Mesendoderm (in vitro differentiated cells): ENCODE results near the gene KRT77.

Experiments used
- DNase-seq: peaks from one replicate; pipeline ENCODE4 v3.0.0; 2013
- H2AK5ac ChIP-seq: 2 replicates; pipeline ENCODE4 v1.6.1; 2013; ENCODE audit warnings: low read length, inconsistent platforms
- H2BK120ac ChIP-seq: 2 replicates; pipeline ENCODE4 v1.6.1; 2013; ENCODE audit warnings: low read depth, mild to moderate bottlenecking, low read length, moderate library complexity, mixed read lengths
- H2BK15ac ChIP-seq: replicated peaks from 2 replicates; pipeline ENCODE4 v1.6.1; 2013; ENCODE audit warnings: low read depth, mild to moderate bottlenecking, moderate library complexity
- H2BK5ac ChIP-seq: 2 replicates; pipeline ENCODE4 v1.6.1; 2013; ENCODE audit warnings: low read length, inconsistent platforms
- H3K18ac ChIP-seq: 2 replicates; pipeline ENCODE4 v1.6.1; 2013; ENCODE audit warnings: mild to moderate bottlenecking, low read length, mixed read lengths
- H3K23ac ChIP-seq: one replicate; pipeline ENCODE4 v1.6.1; 2013; ENCODE audit warnings: low read length
- H3K27ac ChIP-seq: 2 replicates; pipeline ENCODE4 v1.5.1; 2013; ENCODE audit warnings: low read depth, mild to moderate bottlenecking, inconsistent platforms, low read length, moderate library complexity
- H3K27me3 ChIP-seq: 2 replicates; pipeline ENCODE4 v1.6.1; 2013; ENCODE audit warnings: low read length, control low read depth, mild to moderate bottlenecking, inconsistent platforms; ENCODE audit not compliant: insufficient read depth, poor library complexity
- H3K36me3 ChIP-seq: 2 replicates; pipeline ENCODE4 v1.6.1; 2013; ENCODE audit warnings: low read length, inconsistent platforms; ENCODE audit not compliant: control insufficient read depth, insufficient read depth
- H3K4ac ChIP-seq: one replicate; pipeline ENCODE4 v1.6.1; 2013; ENCODE audit warnings: low read depth, mild to moderate bottlenecking, low read length, moderate library complexity
- H3K4me1 ChIP-seq: 2 replicates; pipeline ENCODE4 v1.6.1; 2013; ENCODE audit warnings: low read depth, low read length, inconsistent platforms; ENCODE audit not compliant: control insufficient read depth
- H3K4me2 ChIP-seq: 2 replicates; pipeline ENCODE4 v1.6.1; 2013; ENCODE audit warnings: low read length
- H3K4me3 ChIP-seq: 2 replicates; pipeline ENCODE4 v1.5.1; 2013; ENCODE audit warnings: mild to moderate bottlenecking, low read length
- H3K56ac ChIP-seq: one replicate; pipeline ENCODE4 v1.6.1; 2013; ENCODE audit warnings: low read length
- H3K79me1 ChIP-seq: 2 replicates; pipeline ENCODE4 v1.6.1; 2013; ENCODE audit warnings: low read length, inconsistent platforms
- H3K79me2 ChIP-seq: 2 replicates; pipeline ENCODE4 v1.6.1; 2013; ENCODE audit warnings: mild to moderate bottlenecking, low read length; ENCODE audit not compliant: control insufficient read depth, insufficient read depth
- H3K9ac ChIP-seq: 2 replicates; pipeline ENCODE4 v1.6.1; 2013; ENCODE audit warnings: low read length, inconsistent platforms
- H4K5ac ChIP-seq: one replicate; pipeline ENCODE4 v1.6.1; 2013; ENCODE audit warnings: low read length
- H4K8ac ChIP-seq: one replicate; pipeline ENCODE4 v1.6.1; 2013; ENCODE audit warnings: low read depth, mild to moderate bottlenecking, control low read depth, low read length, moderate library complexity
- WGBS: extraction: QIAGEN DNeasy Blood & Tissue Kit; methylation state at CpG from one replicate; pipeline ENCODE4 v1.1.7; 2013; ENCODE audit warnings: low lambda C conversion rate, missing lambda C conversion rate; ENCODE audit not compliant: insufficient coverage; ENCODE audit errors: extremely low coverage; 5-methylcytosine and 5-hydroxymethylcytosine counted together

KRT77 gene

GRCh38 chr12:52703878-52704277 is 554 bp upstream of the KRT77 start:
- no peaks in the 10 kb centered on the region for H3K79me2 ChIP-seq
- no peak overlapping the region for H2BK120ac ChIP-seq
- no peaks in the 10 kb centered on the region for H3K36me3 ChIP-seq
- no peak overlapping the region for H3K23ac ChIP-seq
- no peak for DNase-seq
- no peak overlapping the region for H2BK5ac ChIP-seq
- H2BK15ac ChIP-seq = no peak overlapping the region
- H3K18ac ChIP-seq = no peak overlapping the region
- no peak overlapping the region for H2AK5ac ChIP-seq
- H3K79me1 ChIP-seq = no peaks in the 10 kb centered on the region
- no peak overlapping the region for H3K56ac ChIP-seq
- WGBS = no CpG with 5 or more reads among the region's 1 CpG
- no peak overlapping the region for H3K4me3 ChIP-seq
- H4K8ac ChIP-seq = no peak overlapping the region
- no peak overlapping the region for H3K9ac ChIP-seq
- H3K4me2 ChIP-seq = no peak overlapping the region
- no peak overlapping the region for H3K27ac ChIP-seq
- H4K5ac ChIP-seq = no peak overlapping the region
- no peaks in the 10 kb centered on the region for H3K27me3 ChIP-seq
- H3K4me1 ChIP-seq = peaks cover 3% of the 10 kb centered on the region
- no peak overlapping the region for H3K4ac ChIP-seq

GRCh38 chr12:52702338-52702737 is 986 bp downstream of the KRT77 start:
- Histone ChIP-seq H3K56ac (no peak overlapping the region), H4K8ac (no peak overlapping the region), H3K79me1 (no peaks in the 10 kb centered on the region), H3K27me3 (no peaks in the 10 kb centered on the region), H3K4me1 (peaks cover 6% of the 10 kb centered on the region), H2AK5ac (no peak overlapping the region), H2BK120ac (no peak overlapping the region), H3K4me3 (no peak overlapping the region), H3K79me2 (no peaks in the 10 kb centered on the region), H3K23ac (no peak overlapping the region), H3K18ac (no peak overlapping the region), H4K5ac (no peak overlapping the region), H3K4me2 (no peak overlapping the region), H3K4ac (no peak overlapping the region), H2BK5ac (no peak overlapping the region), H3K9ac (no peak overlapping the region), H3K27ac (no peak overlapping the region), H3K36me3 (no peaks in the 10 kb centered on the region), H2BK15ac (no peak overlapping the region)
- DNase-seq = no peak
- WGBS = 100% methylated on average over 1 of the region's 2 CpGs

GRCh38 chr12:52701281-52701680 is 2.0 kb downstream of the KRT77 start:
- H2BK5ac ChIP-seq = no peak overlapping the region
- no peaks in the 10 kb centered on the region for H3K79me1 ChIP-seq
- no peak overlapping the region for H3K4ac ChIP-seq
- no peak overlapping the region for H3K4me2 ChIP-seq
- H3K56ac ChIP-seq = no peak overlapping the region
- H3K4me3 ChIP-seq = no peak overlapping the region
- no peaks in the 10 kb centered on the region for H3K79me2 ChIP-seq
- WGBS = no CpG with 5 or more reads among the region's 12 CpGs
- H2AK5ac ChIP-seq = no peak overlapping the region
- H3K27ac ChIP-seq = no peak overlapping the region
- H3K9ac ChIP-seq = no peak overlapping the region
- no peak for DNase-seq
- H3K23ac ChIP-seq = no peak overlapping the region
- H2BK120ac ChIP-seq = no peak overlapping the region
- H4K5ac ChIP-seq = no peak overlapping the region
- no peak overlapping the region for H4K8ac ChIP-seq
- H2BK15ac ChIP-seq = no peak overlapping the region
- H3K27me3 ChIP-seq = no peaks in the 10 kb centered on the region
- no peaks in the 10 kb centered on the region for H3K36me3 ChIP-seq
- H3K4me1 ChIP-seq = peaks cover 6% of the 10 kb centered on the region
- no peak overlapping the region for H3K18ac ChIP-seq

GRCh38 chr12:52699960-52700359 is 3.4 kb downstream of the KRT77 start:
- no peak overlapping the region for H3K9ac ChIP-seq
- no peak overlapping the region for H3K4ac ChIP-seq
- DNase-seq = no peak

GRCh38 chr12:52699373-52699772 is 4.0 kb downstream of the KRT77 start:
- H3K4me3 ChIP-seq = no peak overlapping the region

More at GRCh38 chr12:52699960-52700359, 3.4 kb downstream of the KRT77 start:
- no peak overlapping the region for H2BK5ac ChIP-seq
- H3K79me1 ChIP-seq = no peaks in the 10 kb centered on the region
- no peak overlapping the region for H3K4me2 ChIP-seq
- no peaks in the 10 kb centered on the region for H3K79me2 ChIP-seq
- H3K56ac ChIP-seq = no peak overlapping the region
- no peak overlapping the region for H2BK15ac ChIP-seq
- H4K8ac ChIP-seq = no peak overlapping the region
- H3K18ac ChIP-seq = no peak overlapping the region
- no peak overlapping the region for H3K27ac ChIP-seq
- H3K23ac ChIP-seq = no peak overlapping the region
- H2BK120ac ChIP-seq = no peak overlapping the region
- H4K5ac ChIP-seq = no peak overlapping the region
- WGBS = no CpG with 5 or more reads among the region's 2 CpGs
- no peak overlapping the region for H2AK5ac ChIP-seq
- no peaks in the 10 kb centered on the region for H3K36me3 ChIP-seq
- H3K4me1 ChIP-seq = peaks cover 6% of the 10 kb centered on the region
- H3K4me3 ChIP-seq = no peak overlapping the region
- H3K27me3 ChIP-seq = no peaks in the 10 kb centered on the region

GRCh38 chr12:52698651-52699340 is 4.5 kb downstream of the KRT77 start:
- peaks cover 6% of the 10 kb centered on the region for H3K4me1 ChIP-seq
- H3K4me3 ChIP-seq = no peak overlapping the region
- H3K56ac ChIP-seq = no peak overlapping the region
- no peak overlapping the region for H4K8ac ChIP-seq
- no peak overlapping the region for H3K23ac ChIP-seq
- H3K18ac ChIP-seq = no peak overlapping the region
- no CpG with 5 or more reads among the region's 11 CpGs for WGBS
- no peak overlapping the region for H3K27ac ChIP-seq
- DNase-seq = peak; percentile 47
- H3K9ac ChIP-seq = no peak overlapping the region
- no peak overlapping the region for H3K4ac ChIP-seq
- no peaks in the 10 kb centered on the region for H3K79me1 ChIP-seq
- no peak overlapping the region for H2AK5ac ChIP-seq
- no peaks in the 10 kb centered on the region for H3K36me3 ChIP-seq
- no peak overlapping the region for H2BK120ac ChIP-seq
- H2BK5ac ChIP-seq = no peak overlapping the region
- H3K4me2 ChIP-seq = no peak overlapping the region
- no peaks in the 10 kb centered on the region for H3K27me3 ChIP-seq
- no peak overlapping the region for H2BK15ac ChIP-seq
- no peak overlapping the region for H4K5ac ChIP-seq
- H3K79me2 ChIP-seq = no peaks in the 10 kb centered on the region

More at GRCh38 chr12:52699373-52699772, 4.0 kb downstream of the KRT77 start:
- H4K5ac ChIP-seq = no peak overlapping the region
- H3K23ac ChIP-seq = no peak overlapping the region
- no CpG with 5 or more reads among the region's 2 CpGs for WGBS
- H3K4ac ChIP-seq = no peak overlapping the region
- H2AK5ac ChIP-seq = no peak overlapping the region
- no peak overlapping the region for H3K4me2 ChIP-seq
- no peak overlapping the region for H3K9ac ChIP-seq
- DNase-seq = no peak
- H2BK5ac ChIP-seq = no peak overlapping the region
- no peak overlapping the region for H3K27ac ChIP-seq
- H2BK120ac ChIP-seq = no peak overlapping the region
- H2BK15ac ChIP-seq = no peak overlapping the region
- peaks cover 6% of the 10 kb centered on the region for H3K4me1 ChIP-seq
- no peak overlapping the region for H4K8ac ChIP-seq
- H3K79me1 ChIP-seq = no peaks in the 10 kb centered on the region
- no peaks in the 10 kb centered on the region for H3K36me3 ChIP-seq
- H3K79me2 ChIP-seq = no peaks in the 10 kb centered on the region
- H3K27me3 ChIP-seq = no peaks in the 10 kb centered on the region
- no peak overlapping the region for H3K18ac ChIP-seq
- H3K56ac ChIP-seq = no peak overlapping the region
